GM21447 (cell line): ENCODE results near the gene CR2.
A peak's percentile ranks its signal among the peaks of the same experiment; 100 is the strongest.
"Not testable (repeated sequence)": the region's sequence is repeated elsewhere in the genome, so short reads cannot be mapped to it uniquely, and the experiment has no call there.

ENCODE experiments used
- ATAC-seq: cut with Tn5 transposase; IDR thresholded peaks from one replicate; pipeline ENCODE4 v1.9.1; 2021; ENCODE audit not compliant: unreplicated experiment

CR2 gene

GRCh38 chr1:207454046-207454964, at the start of gene CR2:
TSS of gene CR2 (plus strand) at chr1:207454328. CDS start at chr1:207454419, 91 bp downstream.
- peak; percentile 66 for ATAC-seq

GRCh38 chr1:207404849-207405525, 49.1 kb upstream of the CR2 start:
- ATAC-seq, result peak; percentile 75

- no peak for ATAC-seq
Measured at GRCh38 chr1:207405814-207406213, 48.3 kb upstream of the CR2 start.

GRCh38 chr1:207407655-207408260, 46.4 kb upstream of the CR2 start:
- no peak for ATAC-seq

GRCh38 chr1:207412845-207413244, 41.3 kb upstream of the CR2 start:
- no peak for ATAC-seq

- ATAC-seq, result peak; percentile 82
Measured at GRCh38 chr1:207414606-207415108, 39.5 kb upstream of the CR2 start.

GRCh38 chr1:207417076-207417475, 37.1 kb upstream of the CR2 start:
- ATAC-seq, result no peak

- no peak for ATAC-seq
Measured at GRCh38 chr1:207418351-207418750, 35.8 kb upstream of the CR2 start.

- no peak for ATAC-seq
Measured at GRCh38 chr1:207420109-207420508, 34.0 kb upstream of the CR2 start.

GRCh38 chr1:207421078-207421477, 33.0 kb upstream of the CR2 start:
- ATAC-seq, result no peak

- ATAC-seq, result no peak
Measured at GRCh38 chr1:207423560-207424292, 30.4 kb upstream of the CR2 start.

- ATAC-seq, result no peak
Measured at GRCh38 chr1:207424570-207425131, 29.5 kb upstream of the CR2 start.

GRCh38 chr1:207427832-207428585, 26.1 kb upstream of the CR2 start:
- no peak for ATAC-seq

- ATAC-seq, result no peak
Measured at GRCh38 chr1:207428783-207429182, 25.3 kb upstream of the CR2 start.

- no peak for ATAC-seq
Measured at GRCh38 chr1:207429963-207430362, 24.2 kb upstream of the CR2 start.

GRCh38 chr1:207430602-207431001, 23.5 kb upstream of the CR2 start:
- ATAC-seq, result peak; percentile 46

- peak; percentile 49 for ATAC-seq
Measured at GRCh38 chr1:207431508-207431907, 22.6 kb upstream of the CR2 start.

- no peak for ATAC-seq
Measured at GRCh38 chr1:207433435-207433834, 20.7 kb upstream of the CR2 start.

- not testable (repeated sequence) for ATAC-seq
Measured at GRCh38 chr1:207436746-207437145, 17.4 kb upstream of the CR2 start.

GRCh38 chr1:207440626-207441025, 13.5 kb upstream of the CR2 start:
- ATAC-seq, result no peak
